Erythroblast (primary cell): ENCODE data around the gene LSS.

Source experiments
- GATA1 ChIP-seq: IDR thresholded peaks from 2 replicates; pipeline ENCODE4 v1.6.1; 2011; ENCODE audit warnings: low read depth, mild to moderate bottlenecking, control low read depth, low read length, moderate library complexity
- POLR2A ChIP-seq: IDR thresholded peaks from 2 replicates; pipeline ENCODE4 v1.6.1; 2011; ENCODE audit warnings: mild to moderate bottlenecking, low read length

- TF ChIP-seq POLR2A = no peak
- no peak for TF ChIP-seq GATA1
These were observed 76.3 kb downstream of the LSS start for GRCh38 chr21:46151989-46152926.
